Measurements from ENCODE around the gene MAP7D3.

DNA sequence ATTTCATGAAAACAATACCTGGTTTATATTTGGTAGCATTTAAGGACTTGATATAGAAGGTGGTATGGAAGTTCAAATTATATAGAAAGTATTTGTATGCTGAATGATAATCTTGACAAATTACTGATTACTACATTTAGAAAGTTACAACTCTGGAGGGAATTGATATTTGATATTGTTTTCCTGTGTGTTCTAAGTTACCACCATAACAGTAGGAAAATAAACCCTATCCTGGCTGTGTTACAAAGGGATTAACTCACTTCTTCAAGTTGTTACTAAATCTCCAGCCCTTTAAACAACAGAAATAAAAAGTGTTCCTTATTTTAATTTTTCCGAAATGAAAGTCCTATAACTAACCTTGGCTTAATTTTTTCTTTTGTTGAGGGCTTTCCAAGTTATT, 67.3 kb downstream of the MAP7D3 start:
- TF ChIP-seq, protein P1, sequence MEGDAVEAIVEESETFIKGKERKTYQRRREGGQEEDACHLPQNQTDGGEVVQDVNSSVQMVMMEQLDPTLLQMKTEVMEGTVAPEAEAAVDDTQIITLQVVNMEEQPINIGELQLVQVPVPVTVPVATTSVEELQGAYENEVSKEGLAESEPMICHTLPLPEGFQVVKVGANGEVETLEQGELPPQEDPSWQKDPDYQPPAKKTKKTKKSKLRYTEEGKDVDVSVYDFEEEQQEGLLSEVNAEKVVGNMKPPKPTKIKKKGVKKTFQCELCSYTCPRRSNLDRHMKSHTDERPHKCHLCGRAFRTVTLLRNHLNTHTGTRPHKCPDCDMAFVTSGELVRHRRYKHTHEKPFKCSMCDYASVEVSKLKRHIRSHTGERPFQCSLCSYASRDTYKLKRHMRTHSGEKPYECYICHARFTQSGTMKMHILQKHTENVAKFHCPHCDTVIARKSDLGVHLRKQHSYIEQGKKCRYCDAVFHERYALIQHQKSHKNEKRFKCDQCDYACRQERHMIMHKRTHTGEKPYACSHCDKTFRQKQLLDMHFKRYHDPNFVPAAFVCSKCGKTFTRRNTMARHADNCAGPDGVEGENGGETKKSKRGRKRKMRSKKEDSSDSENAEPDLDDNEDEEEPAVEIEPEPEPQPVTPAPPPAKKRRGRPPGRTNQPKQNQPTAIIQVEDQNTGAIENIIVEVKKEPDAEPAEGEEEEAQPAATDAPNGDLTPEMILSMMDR (IDR thresholded peaks at IDR 0.05 in 4 of 5, conservative IDR thresholded peaks at IDR 0.05 in 1 of 5), result no peak
- no peak for TF ChIP-seq POLR2A (IDR thresholded peaks at IDR 0.05)

Measured in gastrocnemius medialis (tissue), 4 donors.